ENCODE data around the gene LPXN.

DNA sequence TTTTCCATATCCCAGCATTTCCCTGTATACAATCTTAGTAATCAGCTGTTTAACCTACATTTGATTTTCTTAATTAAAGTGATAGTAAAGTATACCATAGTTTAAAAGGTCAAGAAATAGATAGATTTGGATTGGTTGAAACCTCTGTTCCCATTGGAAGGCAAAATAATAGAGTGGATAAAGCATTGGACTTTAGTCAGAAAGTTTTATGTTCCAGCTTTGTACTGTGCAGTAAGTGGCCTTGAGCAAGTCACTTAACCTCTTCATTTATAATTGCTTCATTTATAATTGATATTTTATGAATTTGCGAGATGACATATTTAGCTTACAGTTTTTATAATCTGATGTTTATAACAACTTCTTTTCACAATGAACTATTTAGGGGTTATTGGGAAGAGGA is 6.8 kb upstream of the LPXN start:
- TF ChIP-seq POLR2AphosphoS5 (IDR thresholded peaks at IDR 0.05), result no peak
- TF ChIP-seq, protein P1, sequence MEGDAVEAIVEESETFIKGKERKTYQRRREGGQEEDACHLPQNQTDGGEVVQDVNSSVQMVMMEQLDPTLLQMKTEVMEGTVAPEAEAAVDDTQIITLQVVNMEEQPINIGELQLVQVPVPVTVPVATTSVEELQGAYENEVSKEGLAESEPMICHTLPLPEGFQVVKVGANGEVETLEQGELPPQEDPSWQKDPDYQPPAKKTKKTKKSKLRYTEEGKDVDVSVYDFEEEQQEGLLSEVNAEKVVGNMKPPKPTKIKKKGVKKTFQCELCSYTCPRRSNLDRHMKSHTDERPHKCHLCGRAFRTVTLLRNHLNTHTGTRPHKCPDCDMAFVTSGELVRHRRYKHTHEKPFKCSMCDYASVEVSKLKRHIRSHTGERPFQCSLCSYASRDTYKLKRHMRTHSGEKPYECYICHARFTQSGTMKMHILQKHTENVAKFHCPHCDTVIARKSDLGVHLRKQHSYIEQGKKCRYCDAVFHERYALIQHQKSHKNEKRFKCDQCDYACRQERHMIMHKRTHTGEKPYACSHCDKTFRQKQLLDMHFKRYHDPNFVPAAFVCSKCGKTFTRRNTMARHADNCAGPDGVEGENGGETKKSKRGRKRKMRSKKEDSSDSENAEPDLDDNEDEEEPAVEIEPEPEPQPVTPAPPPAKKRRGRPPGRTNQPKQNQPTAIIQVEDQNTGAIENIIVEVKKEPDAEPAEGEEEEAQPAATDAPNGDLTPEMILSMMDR (IDR thresholded peaks at IDR 0.05), result no peak
- no peak for TF ChIP-seq POLR2A (IDR thresholded peaks at IDR 0.05)

All from gastroesophageal sphincter (tissue), 3 donors.